Stimulated activated CD4-positive, alpha-beta T cell treated with anti-CD3 and anti-CD28 coated beads, Interleukin-12 subunit alpha, Interleukin-12 subunit beta, amount 100 ng/mL, for 48 hours (primary cell): ENCODE data around the gene ENOSF1.
"Not testable (repeated sequence)": the region's sequence is repeated elsewhere in the genome, so short reads cannot be mapped to it uniquely, and the experiment has no call there.

Experiments
- DNase-seq, 3 donors: peaks; one replicate each; pipeline ENCODE4 v3.0.0-alpha.2; 2020; ENCODE audit warnings: low read depth in 2 of 3, low spot score in 1 of 3

Gene ENOSF1, protein sequence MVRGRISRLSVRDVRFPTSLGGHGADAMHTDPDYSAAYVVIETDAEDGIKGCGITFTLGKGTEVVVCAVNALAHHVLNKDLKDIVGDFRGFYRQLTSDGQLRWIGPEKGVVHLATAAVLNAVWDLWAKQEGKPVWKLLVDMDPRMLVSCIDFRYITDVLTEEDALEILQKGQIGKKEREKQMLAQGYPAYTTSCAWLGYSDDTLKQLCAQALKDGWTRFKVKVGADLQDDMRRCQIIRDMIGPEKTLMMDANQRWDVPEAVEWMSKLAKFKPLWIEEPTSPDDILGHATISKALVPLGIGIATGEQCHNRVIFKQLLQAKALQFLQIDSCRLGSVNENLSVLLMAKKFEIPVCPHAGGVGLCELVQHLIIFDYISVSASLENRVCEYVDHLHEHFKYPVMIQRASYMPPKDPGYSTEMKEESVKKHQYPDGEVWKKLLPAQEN

GRCh38 chr18:712401-713134 lies at the start of gene ENOSF1:
ENOSF1 (minus strand) TSS chr18:712630; CDS start chr18:712587, 43 bp downstream.
- peak; percentile 83 to 88 (median 86) for DNase-seq

GRCh38 chr18:759864-760263 lies 47.4 kb upstream of the ENOSF1 start:
- DNase-seq = not testable (repeated sequence)

DNA sequence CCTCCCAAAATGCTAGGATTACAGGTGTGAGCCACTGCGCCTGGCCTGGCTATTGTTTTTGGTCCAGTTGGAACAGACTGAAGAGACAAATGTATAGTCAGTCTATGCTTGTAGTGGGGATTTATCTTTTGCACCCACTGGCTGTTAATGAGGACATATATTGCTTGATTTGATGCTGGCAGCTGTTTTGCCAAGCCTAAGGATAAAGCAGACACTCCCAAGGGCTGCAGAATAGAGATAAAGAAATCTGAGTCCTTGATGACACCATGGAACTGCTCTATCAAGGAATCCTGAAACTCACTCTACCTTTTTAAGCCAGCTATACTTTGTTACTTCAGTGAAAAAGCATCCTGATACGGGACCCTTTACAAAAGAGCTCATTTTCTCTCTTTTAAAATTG lies 43.1 kb upstream of the ENOSF1 start:
- DNase-seq = no peak

DNA sequence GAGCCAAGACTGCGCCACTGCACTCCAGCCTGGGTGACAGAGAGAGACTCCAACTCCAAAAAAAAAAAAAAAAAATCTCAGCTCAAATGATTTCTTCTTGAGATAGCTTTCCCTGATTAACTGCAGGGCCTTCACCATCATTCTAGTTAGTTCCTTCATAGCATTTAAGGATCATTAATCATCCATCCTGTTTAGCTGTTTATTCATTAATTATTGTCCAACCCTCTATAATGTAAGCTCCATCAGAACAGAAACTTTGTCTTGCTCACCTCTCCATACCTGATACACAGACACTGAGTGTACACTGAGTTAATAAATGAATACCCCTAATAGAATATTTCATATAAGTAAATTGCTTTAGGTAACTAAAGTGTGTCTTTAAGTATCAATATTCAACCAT lies 42.2 kb upstream of the ENOSF1 start:
- no peak for DNase-seq

DNA sequence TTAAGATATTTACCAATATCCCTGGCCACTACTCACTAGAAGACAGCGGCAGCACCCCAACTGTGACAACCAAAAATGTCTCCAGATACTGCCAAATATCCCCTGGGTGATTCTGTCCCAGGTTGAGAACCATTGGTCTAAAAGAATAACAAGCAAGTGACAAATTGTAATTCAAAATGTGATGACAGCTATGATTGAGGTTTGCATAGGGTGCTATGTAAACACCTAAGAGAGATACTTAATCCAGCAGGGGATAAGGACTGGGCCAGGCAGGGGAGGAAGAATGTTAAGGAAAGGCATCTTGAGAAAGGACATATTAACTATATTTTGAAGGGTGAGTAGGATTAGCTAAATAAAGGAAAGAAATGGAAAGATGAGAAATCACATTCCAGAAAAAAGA lies 38.0 kb upstream of the ENOSF1 start:
- DNase-seq = no peak

DNA sequence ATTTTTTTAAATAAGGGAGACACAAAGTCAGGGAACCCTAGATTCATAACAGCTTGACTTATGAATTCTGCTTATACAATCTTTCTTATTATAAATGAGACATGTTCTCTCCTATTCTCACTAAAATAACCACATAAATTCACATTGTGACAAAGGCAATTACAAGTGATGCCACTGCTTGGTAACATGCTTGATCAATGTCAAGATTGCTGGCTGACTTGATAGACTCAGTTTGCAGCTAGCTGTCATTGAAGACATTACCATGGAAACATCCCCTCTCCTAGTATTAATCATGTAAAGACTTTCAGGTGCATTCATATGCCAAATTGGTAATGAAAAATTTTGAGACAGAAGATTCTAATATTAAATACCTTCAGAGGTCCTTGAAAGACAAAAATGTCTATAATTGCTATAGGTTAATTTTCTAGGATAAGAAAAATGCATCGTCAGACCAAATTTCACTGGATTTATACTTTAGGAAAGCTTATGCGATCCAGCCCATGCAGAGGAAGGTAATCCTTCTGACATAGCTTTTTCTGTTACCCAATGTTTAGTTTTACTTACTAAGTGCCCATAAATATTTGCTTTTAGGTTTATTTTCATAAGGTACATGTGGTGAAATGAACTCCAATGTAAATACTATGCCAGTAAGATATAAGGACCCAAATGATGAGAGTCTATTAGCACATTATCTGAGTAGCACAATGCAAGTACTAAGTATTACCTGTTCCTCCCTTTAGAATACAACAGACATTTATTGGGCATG lies 32.6 kb upstream of the ENOSF1 start:
- no peak for DNase-seq

GRCh38 chr18:741931-742512 lies 29.6 kb upstream of the ENOSF1 start:
- DNase-seq = no peak

DNA sequence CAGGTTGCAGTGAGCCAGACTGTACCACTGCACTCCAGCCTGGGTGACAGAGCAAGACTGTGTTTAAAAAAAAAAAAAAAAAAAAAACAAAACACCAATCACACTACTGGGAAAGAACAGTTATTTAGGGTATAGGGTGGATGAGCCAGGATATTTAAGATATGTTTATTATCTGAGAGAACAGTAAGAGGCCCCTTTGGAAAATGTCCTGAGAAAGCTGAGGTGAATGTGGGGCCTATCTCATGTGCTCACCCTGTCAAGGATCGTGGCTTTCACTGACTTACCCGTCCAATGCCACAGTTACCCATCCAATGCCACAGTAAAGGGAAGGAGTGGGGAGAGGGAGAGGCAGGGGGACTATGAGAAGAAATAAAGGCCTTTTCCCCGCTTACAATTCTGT lies 19.9 kb upstream of the ENOSF1 start:
- DNase-seq = no peak

DNA sequence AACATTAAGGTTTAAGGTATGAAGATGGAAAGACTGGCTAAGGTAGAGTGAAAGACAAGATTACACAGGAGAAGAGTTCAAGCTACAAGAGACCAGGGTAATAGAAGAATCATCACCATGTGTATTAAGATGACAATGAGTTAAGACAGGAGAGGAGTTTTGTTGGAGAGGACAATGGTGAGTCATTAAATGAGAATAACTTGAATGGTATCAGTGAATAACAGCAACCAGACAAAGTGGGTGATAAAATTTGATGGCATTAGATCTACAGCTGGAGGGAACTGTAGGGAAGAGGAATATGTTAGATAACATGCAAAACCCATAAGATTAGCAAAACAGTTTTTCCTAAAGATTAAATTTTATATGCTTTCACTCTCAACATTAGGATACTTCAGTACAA lies 18.8 kb upstream of the ENOSF1 start:
- no peak for DNase-seq

DNA sequence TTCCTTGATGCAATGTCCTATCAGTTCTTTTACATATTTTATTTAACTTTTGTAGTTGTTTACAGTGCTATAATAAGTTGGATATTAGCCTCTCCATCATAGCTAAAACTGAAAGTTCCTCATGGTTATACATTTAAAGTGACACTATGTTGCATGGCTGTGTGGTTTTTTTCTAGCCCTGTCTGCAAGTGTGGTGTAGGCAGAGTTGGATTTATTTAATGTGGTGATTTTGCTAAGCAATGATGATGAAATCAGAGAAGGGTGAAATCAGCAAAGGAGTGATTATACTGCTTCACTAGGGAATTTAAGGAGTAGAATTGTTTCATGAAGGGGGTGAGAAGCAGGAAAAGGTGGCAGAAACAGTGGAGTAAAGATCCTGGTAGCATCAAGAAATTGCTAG lies 18.3 kb upstream of the ENOSF1 start:
- DNase-seq = no peak

GRCh38 chr18:730120-730519 lies 17.7 kb upstream of the ENOSF1 start:
- not testable (repeated sequence) for DNase-seq

- no peak for DNase-seq
These were observed 13.2 kb upstream of the ENOSF1 start for GRCh38 chr18:725646-726045.

GRCh38 chr18:723541-724080 lies 11.2 kb upstream of the ENOSF1 start:
- DNase-seq = no peak

GRCh38 chr18:717003-717402 lies 4.6 kb upstream of the ENOSF1 start:
- no peak for DNase-seq

GRCh38 chr18:715626-716025 lies 3.2 kb upstream of the ENOSF1 start:
- DNase-seq = no peak

DNA sequence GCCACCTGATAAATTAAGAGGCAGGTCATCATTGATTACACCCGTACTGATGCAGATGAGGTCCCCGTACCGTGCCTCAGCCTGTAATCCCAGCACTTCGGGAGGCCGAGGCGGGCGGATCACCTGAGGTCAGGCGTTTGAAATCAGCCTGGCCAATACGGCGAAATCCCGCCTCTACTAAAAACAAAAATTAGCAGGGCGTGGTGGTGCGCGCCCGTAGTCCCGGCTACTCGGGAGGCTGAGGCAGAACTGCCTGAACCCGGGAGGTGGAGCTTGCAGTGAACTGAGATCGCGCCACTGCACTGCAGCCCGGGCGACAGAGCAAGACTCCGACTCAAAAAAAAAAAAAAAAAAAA lies 683 bp upstream of the ENOSF1 start:
- DNase-seq = no peak

DNA sequence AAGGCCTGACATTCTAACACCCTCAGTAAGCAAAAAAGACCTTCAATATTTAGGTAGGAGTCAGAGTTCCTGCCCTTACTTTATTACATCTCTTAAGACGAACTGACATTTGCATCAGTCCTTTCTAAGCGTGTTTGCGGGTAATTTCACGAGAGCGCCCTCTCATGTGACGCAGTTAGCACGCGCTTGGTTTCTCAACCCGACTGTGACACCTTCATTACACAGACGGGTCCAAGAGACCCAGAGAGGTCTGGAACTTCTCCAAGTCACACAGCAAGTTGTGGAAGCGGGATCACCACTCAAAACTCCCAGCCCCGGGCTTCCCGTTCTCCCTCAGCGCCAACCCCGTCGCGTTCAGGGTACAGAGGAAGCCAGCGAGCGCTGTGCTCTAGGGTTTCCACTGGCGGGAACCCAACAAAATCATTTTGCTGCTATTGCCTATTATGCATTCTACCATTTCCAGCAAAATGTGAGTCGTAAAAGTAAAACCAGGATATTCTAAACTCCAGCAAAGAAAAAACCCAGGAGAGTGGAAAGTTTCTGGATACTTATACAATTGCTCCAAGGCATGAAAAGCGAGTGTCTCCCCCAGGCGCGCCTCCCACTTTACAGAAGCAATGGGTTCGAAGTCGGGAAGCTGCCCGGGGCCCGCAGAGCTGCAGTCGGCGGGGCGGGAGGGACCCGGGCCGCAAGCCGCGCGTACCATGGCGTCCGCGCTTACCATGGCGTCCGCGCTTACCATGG lies 601 bp downstream of the ENOSF1 start:
- DNase-seq = peak; percentile 57 to 66 (median 66)

DNA sequence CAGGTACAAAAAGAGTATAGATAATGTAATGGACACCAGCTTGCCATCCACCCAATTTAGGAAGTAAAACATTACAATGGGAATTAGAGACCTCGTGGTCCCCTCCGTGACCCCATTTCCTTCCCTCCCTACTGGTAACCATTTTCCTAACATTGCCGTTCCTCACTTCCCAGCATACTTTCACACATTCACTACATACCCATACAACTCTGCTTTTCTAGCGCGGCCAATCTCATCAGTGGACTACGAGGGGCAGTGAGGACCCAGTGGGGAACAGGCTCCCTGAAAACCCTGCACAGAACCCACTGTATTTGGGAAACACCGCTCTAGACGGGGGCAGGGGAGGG lies 1.1 kb downstream of the ENOSF1 start:
- no peak for DNase-seq

- DNase-seq = no peak
These were observed 1.8 kb downstream of the ENOSF1 start for GRCh38 chr18:710418-711300.

GRCh38 chr18:709771-710170 lies 2.7 kb downstream of the ENOSF1 start:
- DNase-seq = no peak
